GM19099 (cell line): ENCODE data around the gene GGTLC1.

Source experiments
- POLR2A ChIP-seq: IDR thresholded peaks from 3 replicates; pipeline ENCODE4 v1.6.1; 2011; ENCODE audit warnings: low read depth; ENCODE audit not compliant: insufficient read length; ENCODE audit errors: extremely low read depth

Gene GGTLC1

GRCh38 chr20:23988561-23988960 is at the start of gene GGTLC1:
Gene GGTLC1 (minus strand): TSS chr20:23988779. CDS start chr20:23986611, 2,168 bp downstream.
- TF ChIP-seq POLR2A: no peak

GRCh38 chr20:24034820-24035219 is 46.2 kb upstream of the GGTLC1 start:
- TF ChIP-seq POLR2A: no peak

- TF ChIP-seq POLR2A: no peak
Measured at GRCh38 chr20:24033565-24033964, 45.0 kb upstream of the GGTLC1 start.

DNA sequence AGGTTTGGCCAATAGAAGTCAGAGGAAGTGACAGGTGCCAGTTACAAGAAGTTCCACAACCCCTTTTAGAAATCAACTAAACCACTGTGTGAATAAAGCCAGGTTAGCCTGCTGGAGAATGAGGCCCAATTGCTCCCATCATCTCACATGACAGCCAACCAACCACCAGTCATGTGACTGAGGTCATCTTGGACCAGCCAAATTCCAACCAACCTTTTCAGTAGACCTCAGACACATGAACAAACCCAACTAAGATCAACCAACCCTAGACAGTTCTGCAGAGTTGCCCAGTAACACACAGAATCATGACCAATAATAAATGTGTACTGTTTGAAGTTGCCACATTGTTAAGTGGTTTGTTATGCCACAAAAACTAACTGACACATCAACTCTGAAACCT is 44.6 kb upstream of the GGTLC1 start:
- TF ChIP-seq POLR2A: no peak

DNA sequence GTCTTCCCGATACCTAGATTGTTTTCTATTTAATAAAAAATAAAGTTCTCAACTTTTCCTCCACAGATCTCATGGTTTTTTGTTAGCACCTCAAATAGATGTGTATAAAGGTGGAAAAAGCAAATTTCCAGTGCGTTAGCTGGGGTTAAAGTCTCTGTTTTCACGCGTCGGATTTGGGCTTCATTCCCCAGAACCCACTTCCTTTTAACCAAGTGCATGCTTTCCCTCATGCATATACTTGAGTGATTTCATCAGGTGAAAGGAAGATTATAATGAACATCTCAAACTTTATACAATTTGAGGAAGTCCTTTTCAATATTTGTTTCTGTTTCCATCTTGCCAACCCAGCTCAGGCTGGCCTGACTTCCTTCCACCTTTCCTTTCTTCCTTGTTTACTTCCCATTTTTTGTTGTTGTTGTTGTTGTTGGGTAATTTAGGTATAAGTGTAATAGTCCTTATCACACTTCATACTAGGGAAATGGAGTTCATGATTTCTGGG is 43.9 kb upstream of the GGTLC1 start:
- no peak for TF ChIP-seq POLR2A

- TF ChIP-seq POLR2A: no peak
Measured at GRCh38 chr20:24027229-24027628, 38.6 kb upstream of the GGTLC1 start.

- TF ChIP-seq POLR2A: no peak
Measured at GRCh38 chr20:24022621-24023180, 34.1 kb upstream of the GGTLC1 start.

- TF ChIP-seq POLR2A: no peak
Measured at GRCh38 chr20:24018796-24019195, 30.2 kb upstream of the GGTLC1 start.

DNA sequence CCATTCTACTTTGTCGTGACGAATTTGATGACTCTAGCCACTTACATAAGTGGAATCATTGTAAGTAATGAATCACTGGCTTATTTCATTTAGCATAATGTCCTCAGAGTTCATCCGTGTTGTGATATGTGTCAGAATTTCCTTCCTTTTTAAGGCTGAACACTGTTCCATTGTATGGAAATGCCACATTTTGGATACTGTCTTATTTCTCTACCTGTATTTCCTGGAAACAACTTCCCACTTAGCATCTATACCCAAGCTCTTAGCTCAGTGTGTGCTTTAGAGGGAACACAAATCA is 28.8 kb upstream of the GGTLC1 start:
- TF ChIP-seq POLR2A: no peak

- TF ChIP-seq POLR2A: no peak
Measured at GRCh38 chr20:24016607-24017457, 28.3 kb upstream of the GGTLC1 start.

GRCh38 chr20:24013953-24014352 is 25.4 kb upstream of the GGTLC1 start:
- TF ChIP-seq POLR2A: no peak

GRCh38 chr20:24011282-24011681 is 22.7 kb upstream of the GGTLC1 start:
- no peak for TF ChIP-seq POLR2A

DNA sequence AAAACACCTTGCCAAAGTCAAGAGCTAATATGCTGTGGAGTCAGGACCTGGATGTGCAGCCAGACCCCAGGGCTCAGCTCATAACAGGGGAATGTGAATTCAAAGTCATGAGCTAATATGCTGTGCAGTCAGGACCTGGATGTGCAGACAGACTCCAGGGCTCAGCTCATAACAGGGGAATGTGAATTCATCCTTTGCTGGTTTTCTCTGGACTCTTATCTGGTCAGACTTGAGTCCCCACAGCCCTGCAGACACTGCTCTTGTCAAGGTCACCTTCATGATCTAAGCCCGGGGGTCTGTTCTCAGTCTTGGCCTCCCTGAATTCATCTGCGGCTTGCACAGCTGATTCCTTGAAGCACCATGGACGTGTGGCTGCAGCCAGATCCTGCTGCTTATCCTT is 19.2 kb upstream of the GGTLC1 start:
- TF ChIP-seq POLR2A: no peak

GRCh38 chr20:24007073-24007595 is 18.6 kb upstream of the GGTLC1 start:
- no peak for TF ChIP-seq POLR2A

- TF ChIP-seq POLR2A: no peak
Measured at GRCh38 chr20:24006626-24007025, 18.0 kb upstream of the GGTLC1 start.

- no peak for TF ChIP-seq POLR2A
Measured at GRCh38 chr20:24004471-24004870, 15.9 kb upstream of the GGTLC1 start.
